T-helper 17 cell (primary cell): ENCODE measurements around the gene RELB. TPM values are rescaled to one million over a fixed set of nuclear protein-coding genes. Genes with fewer than 3 reads are reported as not detected.
A peak's percentile ranks its signal among the peaks of the same experiment; 100 is the strongest.

ENCODE experiments used
- ATAC-seq: fragments of 150-1000 bp; cut with Tn5 transposase; 2 replicates; pipeline ENCODE4 v1.10.0; 2021; ENCODE audit warnings: mild to moderate bottlenecking, moderate library complexity
- DNase-seq, 3 donors: peaks; one replicate each; pipeline versions ENCODE4 v3.0.0 to v3.0.0-alpha.2; 2020 to 2021
- H3K9me3 ChIP-seq: one replicate; pipeline ENCODE4 v1.7.0; 2013; ENCODE audit warnings: low read length, mild to moderate bottlenecking; ENCODE audit not compliant: control insufficient read depth, poor library complexity, severe bottlenecking
- H3K27ac Mint-ChIP-seq: one replicate; pipeline ENCODE4 v1.8.0; 2022; ENCODE audit warnings: mild to moderate bottlenecking, moderate library complexity, mixed read lengths
- H3K27me3 Mint-ChIP-seq: one replicate; pipeline ENCODE4 v1.8.0; 2022; ENCODE audit warnings: mixed read lengths
- H3K36me3 Mint-ChIP-seq: one replicate; pipeline ENCODE4 v1.8.0; 2022; ENCODE audit warnings: low read depth, mixed read lengths
- H3K4me1 Mint-ChIP-seq: one replicate; pipeline ENCODE4 v1.8.0; 2022; ENCODE audit warnings: mild to moderate bottlenecking, mixed read lengths
- H3K4me3 Mint-ChIP-seq: one replicate; pipeline ENCODE4 v1.8.0; 2022; ENCODE audit warnings: mild to moderate bottlenecking, moderate library complexity, mixed read lengths
- total RNA-seq, 4 donors: library from RNA in 2 of 4; stranded (reverse) in 2 of 4; gene quantifications; one replicate each; pipeline ENCODE4 v1.2.3 and lab custom pipeline; 2022 to 2026

The RELB gene
- total RNA-seq, 2 donors from 2014 or later = 128 to 136 TPM

DNA sequence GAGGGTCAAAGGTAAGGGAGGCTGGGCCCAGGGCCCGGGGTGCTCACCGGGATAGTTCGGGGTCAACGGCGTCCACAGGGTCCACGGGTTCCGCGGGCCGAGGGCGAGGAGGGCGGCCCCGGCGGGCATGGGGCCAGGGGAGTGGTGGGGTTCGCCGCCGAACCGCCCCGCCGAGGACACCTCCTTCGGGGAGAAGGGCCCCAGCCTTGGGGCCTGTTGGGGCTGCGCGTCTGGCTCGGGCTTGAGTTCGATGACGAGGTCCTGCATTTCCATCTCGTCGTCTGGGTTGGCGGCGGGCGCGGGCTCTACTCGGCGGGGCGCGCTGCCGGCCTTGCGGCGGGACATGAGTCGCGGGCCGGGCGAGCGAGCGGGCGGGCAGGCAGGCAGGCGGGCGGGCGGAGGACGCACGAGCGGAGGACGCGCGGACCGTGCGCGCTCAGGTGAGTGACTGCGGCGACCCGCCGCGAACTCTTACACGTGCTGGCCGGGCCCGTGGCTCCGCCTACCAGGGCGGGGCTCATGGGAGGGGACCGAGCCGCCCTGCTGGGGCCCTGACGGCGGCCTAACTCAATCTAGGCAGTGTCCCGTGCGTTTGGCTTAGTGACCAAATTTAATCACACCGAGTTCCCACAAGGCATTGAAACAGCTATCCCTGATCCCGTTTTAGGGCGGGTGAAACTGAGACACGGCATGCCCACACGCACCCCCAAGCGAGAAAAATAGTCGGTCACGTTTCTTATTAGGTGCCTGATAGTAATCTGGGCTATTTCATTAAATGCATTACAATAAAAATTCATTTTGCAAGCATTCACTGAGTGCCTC lies 75.0 kb downstream of the RELB start, which contains the start of gene ZNF296:
Gene ZNF296, minus strand, starts transcription at position 450 of the 822 bp plus-strand sequence. Its CDS starts 105 bp downstream, at position 345.
- Mint-ChIP-seq H3K4me1 (peaks cover 19% of the 10 kb centered on the region), H3K36me3 (no peaks in the 10 kb centered on the region), H3K4me3 (peak within 1 kb of the TSS; percentile 87), H3K27me3 (no peaks in the 10 kb centered on the region), H3K27ac (peak within 1 kb of the TSS; percentile 77)
- peak; percentile 78 for ATAC-seq
- peak; percentile 67 to 74 (median 71) for DNase-seq
- no peaks in the 10 kb centered on the region for H3K9me3 ChIP-seq

DNA sequence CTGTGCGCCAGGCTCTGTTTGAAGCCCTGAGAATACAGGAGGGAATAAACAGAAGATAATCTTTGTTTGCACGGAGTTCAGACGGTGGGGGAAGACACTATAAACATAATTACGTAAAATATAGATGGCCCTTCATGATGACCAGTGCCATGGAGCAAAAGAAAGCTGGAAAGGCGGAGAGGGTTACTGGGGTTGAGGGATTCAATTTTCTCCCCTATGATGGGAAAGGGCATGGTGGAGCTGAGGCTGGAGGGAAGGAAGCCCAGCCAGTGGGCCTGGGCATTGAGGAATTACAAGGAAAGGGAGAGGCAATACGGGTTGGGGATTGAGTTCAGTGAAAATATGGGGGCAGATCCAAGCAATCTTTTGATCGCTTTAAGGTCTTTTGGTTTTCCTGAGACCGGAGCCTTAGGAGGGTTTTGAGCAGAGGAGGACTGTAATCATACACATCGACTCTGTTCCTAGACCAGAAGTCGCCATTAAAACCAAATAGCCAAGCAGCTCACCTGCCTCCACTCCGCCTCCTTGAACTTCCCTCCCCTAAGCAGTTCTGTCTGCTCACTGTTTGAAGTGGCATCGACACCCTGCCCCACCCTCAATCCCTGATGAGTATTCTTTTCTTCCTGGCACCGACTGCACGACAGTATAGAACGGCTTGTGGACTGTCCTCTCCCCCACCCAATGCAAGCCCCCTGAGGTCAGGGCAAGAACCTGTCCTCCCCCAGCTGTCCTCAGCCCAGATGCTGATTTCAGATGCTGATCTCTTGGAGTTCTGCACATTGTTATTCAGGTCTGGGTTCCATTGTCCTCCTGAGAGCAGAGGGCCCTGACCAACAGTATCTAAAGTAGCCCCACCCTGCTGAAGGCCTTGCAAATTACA lies 75.8 kb downstream of the RELB start:
- Mint-ChIP-seq H3K27me3 (no peaks in the 10 kb centered on the region), H3K36me3 (peaks cover 3% of the 10 kb centered on the region), H3K4me3 (peak overlapping the region; percentile 87), H3K4me1 (peaks cover 27% of the 10 kb centered on the region), H3K27ac (peak overlapping the region; percentile 77)
- ATAC-seq (no peak), DNase-seq (no peak)
- no peaks in the 10 kb centered on the region for H3K9me3 ChIP-seq

DNA sequence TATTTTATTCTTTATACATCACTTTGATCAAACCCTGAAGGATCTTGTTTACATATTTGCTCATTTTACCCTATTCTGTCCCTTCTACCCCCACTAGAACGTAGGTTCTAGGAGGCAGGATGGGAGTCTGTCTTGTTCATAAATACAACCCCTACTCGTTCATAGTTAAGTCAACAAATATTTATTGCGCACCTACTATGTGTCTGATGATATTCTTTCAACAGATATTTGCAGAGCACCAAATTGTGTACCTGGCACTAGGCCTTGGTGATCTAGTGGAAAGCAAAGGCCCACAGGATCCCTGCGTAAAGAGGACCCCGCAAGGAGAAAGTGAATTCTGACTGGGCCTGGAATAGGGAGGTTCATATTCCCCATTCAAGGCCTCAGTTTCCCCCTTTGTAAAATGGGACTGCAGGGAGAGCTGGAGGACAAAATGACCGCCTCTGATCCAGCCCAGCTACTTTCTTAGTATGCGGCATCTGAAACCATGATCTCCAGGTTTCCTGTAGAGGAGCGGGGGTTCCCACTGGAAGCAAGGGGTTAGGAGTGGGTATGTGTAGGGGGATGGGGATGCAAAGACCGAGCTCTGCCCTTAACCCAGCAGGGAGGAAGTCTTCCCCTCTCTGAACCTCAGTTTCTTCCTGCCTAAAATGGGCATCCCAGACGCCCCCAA lies 77.3 kb downstream of the RELB start:
- H3K4me1 Mint-ChIP-seq = peaks cover 29% of the 10 kb centered on the region
- DNase-seq (no peak), ATAC-seq (no peak)
- H3K36me3 Mint-ChIP-seq = peaks cover 6% of the 10 kb centered on the region
- H3K27ac Mint-ChIP-seq = peak overlapping the region; percentile 97
- no peaks in the 10 kb centered on the region for H3K27me3 Mint-ChIP-seq
- H3K9me3 ChIP-seq = no peaks in the 10 kb centered on the region
- peak overlapping the region; percentile 95 for H3K4me3 Mint-ChIP-seq

DNA sequence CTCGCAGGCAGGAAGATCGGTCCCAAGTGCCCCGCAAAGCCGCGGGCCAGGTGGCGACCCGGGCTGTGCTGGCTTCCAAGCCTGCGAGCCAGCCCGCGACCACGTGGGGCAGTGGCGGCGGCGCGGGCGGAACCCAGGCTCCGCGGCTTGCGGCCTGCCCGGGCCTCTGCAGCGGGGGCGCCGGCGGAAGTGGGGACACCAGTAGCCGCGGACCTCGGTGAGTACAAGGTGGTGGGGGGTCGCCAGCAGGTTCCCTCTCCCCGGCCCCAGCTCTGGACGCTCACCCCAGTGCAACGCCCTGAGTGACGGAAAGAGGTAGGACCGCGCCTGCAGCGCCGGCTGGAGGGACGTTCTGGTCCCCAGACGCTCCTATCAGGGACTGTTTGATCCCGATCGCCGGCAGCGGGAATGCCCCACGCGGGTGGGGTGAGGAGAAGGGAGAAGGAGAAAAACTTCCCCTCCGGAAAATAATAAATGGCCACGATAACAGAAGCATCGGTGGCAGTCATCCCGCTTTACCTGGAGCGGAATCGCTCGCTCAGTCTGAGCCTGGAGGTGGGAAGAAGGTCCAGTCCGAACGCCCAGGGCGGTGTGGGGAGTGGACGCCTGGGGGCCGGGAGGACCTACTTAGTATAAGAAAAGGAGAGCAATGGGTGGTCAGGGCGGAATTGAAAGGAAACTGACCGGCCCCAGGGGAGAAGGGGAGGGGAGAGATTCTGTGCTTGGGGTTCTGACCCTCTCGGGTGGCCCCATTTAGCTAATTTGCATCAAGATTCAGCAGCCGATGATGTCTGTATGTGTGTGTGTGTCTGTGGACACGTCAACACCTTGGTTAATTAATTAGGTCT lies 78.0 kb downstream of the RELB start, which contains the start of gene GEMIN7:
Gene GEMIN7, plus strand, starts transcription at position 198 of the 848 bp plus-strand sequence. CDS start 10,855 bp downstream, outside the sequence.
- Mint-ChIP-seq H3K36me3 (peaks cover 6% of the 10 kb centered on the region), H3K4me3 (peak within 1 kb of the TSS; percentile 95), H3K27ac (peak within 1 kb of the TSS; percentile 97), H3K27me3 (no peaks in the 10 kb centered on the region), H3K4me1 (peaks cover 29% of the 10 kb centered on the region)
- no peaks in the 10 kb centered on the region for H3K9me3 ChIP-seq
- ATAC-seq (peak; percentile 74), DNase-seq (peak; percentile 63 to 74 (median 65))

DNA sequence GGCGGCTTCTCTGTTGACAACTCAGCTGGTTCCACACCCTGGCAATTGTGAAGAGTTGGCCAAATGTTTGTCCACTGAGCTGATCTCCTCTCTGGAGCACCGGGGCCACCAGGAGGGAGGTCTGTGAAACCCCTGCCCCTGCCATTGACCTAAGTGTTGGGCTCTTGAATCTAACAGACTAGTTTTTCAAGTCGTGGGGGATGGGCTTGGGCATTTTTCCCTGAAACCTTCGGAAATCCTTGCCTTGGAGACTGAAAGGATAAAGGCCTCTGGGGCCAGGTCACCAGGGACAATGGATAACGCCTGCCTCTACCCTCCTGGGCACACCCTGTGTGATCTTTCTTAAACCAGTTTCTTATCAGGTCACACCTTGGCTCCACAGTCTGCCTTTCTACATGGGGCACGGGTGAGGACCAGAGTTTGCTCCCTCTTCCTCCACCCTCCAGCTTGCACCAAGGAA lies 78.7 kb downstream of the RELB start:
- DNase-seq (no peak), ATAC-seq (no peak)
- peaks cover 29% of the 10 kb centered on the region for H3K4me1 Mint-ChIP-seq
- H3K36me3 Mint-ChIP-seq = peaks cover 6% of the 10 kb centered on the region
- peak overlapping the region; percentile 97 for H3K27ac Mint-ChIP-seq
- H3K9me3 ChIP-seq = no peaks in the 10 kb centered on the region
- peak overlapping the region; percentile 95 for H3K4me3 Mint-ChIP-seq
- no peaks in the 10 kb centered on the region for H3K27me3 Mint-ChIP-seq

DNA sequence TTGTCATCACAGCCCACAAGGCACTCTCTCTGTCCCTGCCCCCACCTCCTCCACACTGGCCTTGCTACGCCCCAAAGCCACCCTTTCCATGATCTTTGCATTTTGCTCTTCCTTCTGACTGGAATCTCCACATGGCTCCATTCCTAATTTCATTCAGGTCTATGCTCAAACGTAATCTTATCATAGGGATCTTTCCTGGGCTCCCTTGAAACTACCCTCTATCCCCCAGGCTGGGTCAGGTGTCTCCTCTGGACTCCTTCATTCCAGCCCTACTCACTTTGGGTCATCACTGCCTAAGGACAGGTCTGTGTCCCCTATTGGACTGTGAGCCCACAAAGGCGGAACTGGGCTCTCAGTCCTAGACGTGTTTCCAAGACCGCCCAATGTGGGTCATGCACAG lies 80.9 kb downstream of the RELB start:
- no peaks in the 10 kb centered on the region for H3K27me3 Mint-ChIP-seq
- ATAC-seq (no peak), DNase-seq (no peak)
- peaks cover 23% of the 10 kb centered on the region for H3K4me1 Mint-ChIP-seq
- H3K9me3 ChIP-seq = no peaks in the 10 kb centered on the region
- peak overlapping the region; percentile 71 for H3K4me3 Mint-ChIP-seq
- H3K36me3 Mint-ChIP-seq = peaks cover 6% of the 10 kb centered on the region
- peak overlapping the region; percentile 72 for H3K27ac Mint-ChIP-seq

DNA sequence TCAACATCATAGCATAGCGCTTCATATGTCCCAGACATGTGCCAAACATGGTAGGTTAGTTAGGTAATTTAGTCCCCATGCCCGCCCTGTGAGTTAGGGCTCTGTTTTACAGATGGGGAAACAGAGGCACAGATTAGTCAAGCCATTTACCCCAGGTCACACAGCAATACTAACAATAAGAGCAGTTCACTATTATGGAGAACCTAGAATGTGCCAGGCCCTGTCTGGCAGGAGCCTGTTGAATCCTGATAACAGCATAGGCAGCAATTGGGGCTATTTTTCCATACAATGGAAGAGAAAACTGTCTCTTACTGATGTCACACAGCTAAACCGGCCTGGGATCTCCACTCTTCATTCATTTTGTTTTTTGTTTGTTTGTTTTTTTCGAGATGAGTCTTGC lies 85.2 kb downstream of the RELB start:
- H3K27ac Mint-ChIP-seq = peak overlapping the region; percentile 14
- H3K36me3 Mint-ChIP-seq = peaks cover 6% of the 10 kb centered on the region

DNA sequence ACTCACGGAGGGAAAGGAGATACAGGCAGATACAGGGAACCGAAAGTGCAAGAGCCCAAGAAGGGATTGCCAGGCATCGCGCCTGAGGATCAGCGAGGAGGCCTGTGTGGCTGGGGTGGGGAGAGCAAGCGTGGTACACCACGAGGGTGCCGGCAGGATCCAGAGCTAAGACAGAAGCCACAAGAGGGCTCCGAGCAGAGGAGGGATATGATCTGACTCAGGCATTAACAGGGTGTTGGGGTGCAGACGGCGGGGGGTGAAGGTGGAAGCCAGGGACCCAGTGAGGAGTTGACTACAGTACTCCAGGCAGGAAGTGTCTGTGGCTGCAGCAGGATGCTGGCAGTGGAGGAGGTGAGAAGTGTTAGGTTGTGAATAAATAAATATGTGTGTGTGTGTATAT lies 86.3 kb downstream of the RELB start:
- Mint-ChIP-seq H3K36me3 (no peaks in the 10 kb centered on the region), H3K4me1 (peaks cover 17% of the 10 kb centered on the region), H3K27ac (peak overlapping the region; percentile 81), H3K4me3 (peak overlapping the region; percentile 79), H3K27me3 (no peaks in the 10 kb centered on the region)
- H3K9me3 ChIP-seq = no peaks in the 10 kb centered on the region
- DNase-seq (no peak), ATAC-seq (peak; percentile 20)

More for the DNA sequence above, 85.2 kb downstream of the RELB start:
- no peak overlapping the region for H3K4me3 Mint-ChIP-seq
- no peaks in the 10 kb centered on the region for H3K27me3 Mint-ChIP-seq
- no peak for DNase-seq
- peaks cover 23% of the 10 kb centered on the region for H3K4me1 Mint-ChIP-seq
- ATAC-seq = no peak
- H3K9me3 ChIP-seq = no peaks in the 10 kb centered on the region

Other genes starting within 250 kb of the RELB start
- gene CBLC, start 223.6 kb upstream of the RELB start, total RNA-seq = not detected
- not detected for gene BCAM, start 192.4 kb upstream of the RELB start, total RNA-seq
- gene NECTIN2, start 155.2 kb upstream of the RELB start, total RNA-seq = 1 to 10 TPM; 2.5 to 5.2 TPM
- gene TOMM40, start 110.2 kb upstream of the RELB start, total RNA-seq = 10 to 100 TPM; 29.0 to 34.8 TPM
- 1 to 10 TPM; 1.3 to 2.0 TPM for gene APOE, start 95.7 kb upstream of the RELB start, total RNA-seq
- gene APOC1, start 86.9 kb upstream of the RELB start, total RNA-seq = not detected
- not detected for gene APOC4, start 59.2 kb upstream of the RELB start, total RNA-seq
- gene APOC2, start 55.4 kb upstream of the RELB start, total RNA-seq = not detected
- gene CLPTM1, start 46.1 kb upstream of the RELB start, total RNA-seq = 10 to 100 TPM; 76.7 to 78.4 TPM
- 100 to 1,000 TPM; 153 to 163 TPM for gene CLASRP, start 37.6 kb downstream of the RELB start, total RNA-seq
- gene ZNF296, start 75.0 kb downstream of the RELB start, total RNA-seq = 1 to 10 TPM; 3.4 to 3.5 TPM
- gene GEMIN7, start 77.8 kb downstream of the RELB start, total RNA-seq = 1 to 10 TPM; 8.8 TPM
- gene PPP1R37, start 91.7 kb downstream of the RELB start, total RNA-seq = 10 to 100 TPM; 15.2 to 20.9 TPM
- gene NKPD1, start 159.5 kb downstream of the RELB start, total RNA-seq = under 1 TPM; 0.57 to 0.97 TPM
- gene TRAPPC6A, start 176.8 kb downstream of the RELB start, total RNA-seq = 10 to 100 TPM; 47.5 to 61.2 TPM
- gene BLOC1S3, start 177.3 kb downstream of the RELB start, total RNA-seq = 10 to 100 TPM; 12.9 to 15.2 TPM
- gene EXOC3L2, start 243.9 kb downstream of the RELB start, total RNA-seq = 1 to 10 TPM in 1 of 2 donors, not detected in 1; 1.1 TPM
- gene MARK4, start 249.8 kb downstream of the RELB start, total RNA-seq = 10 to 100 TPM; 28.9 to 36.4 TPM